Ovary (tissue), 9 donors: ENCODE measurements around the gene TSPAN1. TPM values are rescaled to one million over a fixed set of nuclear protein-coding genes. Genes with fewer than 3 reads are reported as not detected.

Experiments used
- DNase-seq, 5 donors: peaks; one replicate each; pipeline ENCODE4 v3.0.0-alpha.2; 2019 to 2020
- H3K27ac ChIP-seq, 2 donors: fragments of 200-600 bp; one replicate each; pipeline versions ENCODE4 v1.5.1 to v1.8.0; 2019 to 2022
- H3K27me3 ChIP-seq: fragments of 200-600 bp; one replicate; pipeline ENCODE4 v1.8.0; 2022
- H3K36me3 ChIP-seq: fragments of 200-600 bp; sonication (generic); one replicate; pipeline ENCODE4 v1.5.1; 2019
- H3K4me1 ChIP-seq: one replicate; pipeline ENCODE4 v1.8.1; 2013; ENCODE audit warnings: mild to moderate bottlenecking, moderate library complexity; ENCODE audit not compliant: insufficient read depth
- H3K4me3 ChIP-seq: fragments of 200-600 bp; sonication (generic); one replicate; pipeline ENCODE4 v1.5.1; 2017
- H3K9me3 ChIP-seq, 2 donors: fragments of 200-600 bp in 1 of 2; sonication (generic) in 1 of 2; one replicate each; pipeline versions ENCODE4 v1.5.1 to v1.8.1; 2013 to 2019; ENCODE audit warnings: mild to moderate bottlenecking in 1 of 2, moderate library complexity in 1 of 2
- EP300 ChIP-seq: sonication (generic); formaldehyde crosslinking; IDR thresholded peaks from one replicate; pipeline ENCODE4 v1.6.1; 2017; ENCODE audit warnings: antibody characterized with exemption
- POLR2A ChIP-seq: fragments of 450-650 bp; IDR thresholded peaks from one replicate; pipeline ENCODE4 v1.6.1; 2017; ENCODE audit warnings: antibody characterized with exemption, mild to moderate bottlenecking, moderate library complexity
- WGBS, 3 donors: extraction: QIAGEN DNeasy Blood & Tissue Kit in 1 of 3; methylation state at CpG; one replicate each; pipeline versions ENCODE4 v1.1.5 to v1.1.7; 2013 to 2017; 5-methylcytosine and 5-hydroxymethylcytosine counted together
- intact Hi-C, 4 donors: fragments of 100-400 bp; cut with DNase I; formaldehyde crosslinking; loops; one replicate each; pipeline versions ENCODE4 v1.11.0 to v1.15.1; 2022 to 2023
- polyA plus RNA-seq, 2 donors: library from polyadenylated mRNA; stranded (reverse); fragments of 200-250 nt in 1 of 2; fragments of 350-450 nt in 1 of 2; fragmentation: Illumina TruSeq in 1 of 2; extraction: RNeasy Lipid Tissue Mini Kit (QIAGEN cat#74804) in 1 of 2; gene quantifications; one replicate each; pipeline ENCODE4 v1.2.3, GENCODE V29; 2013 to 2014
- total RNA-seq, 7 donors: library from RNA; depleted of rRNA in 2 of 7; stranded (reverse); fragments of >200 nt in 2 of 7; fragmentation: NEBNext Ultra II Directional in 3 of 7; extraction: Animal tissue kit (Norgen Biotek cat#: 25700) in 3 of 7; gene quantifications; one replicate each; pipeline versions ENCODE4 v1.1.0 to v1.2.4, GENCODE V29; 2016 to 2023
- TF ChIP-seq, protein P1 (sequence below), 3 donors: fragments of 450-650 bp in 2 of 3; fragments of 200-600 bp in 1 of 3; IDR thresholded peaks; one replicate each; pipeline versions ENCODE4 v1.5.1 to v1.8.0; 2016 to 2022; ENCODE audit warnings: antibody characterized with exemption in 3 of 3, mild to moderate bottlenecking in 1 of 3
- donor health status: DM: no; HTN: no; CAD: no; lungs with moderate emphysema.
- donor health status: DM: no; HTN: no; CAD: no.
- donor health status: Bipolar disorder and iron deficiency.
- donor health status: DM: yes; HTN: yes; CAD: no.
- donor health status: DM: no; HTN: no; CAD: no.
- donor health status: DM: yes; HTN: yes; CAD: no.

Gene TSPAN1
- total and polyA plus RNA-seq, 9 donors, result 0.18 to 26.9 (median 2.8) TPM

DNA sequence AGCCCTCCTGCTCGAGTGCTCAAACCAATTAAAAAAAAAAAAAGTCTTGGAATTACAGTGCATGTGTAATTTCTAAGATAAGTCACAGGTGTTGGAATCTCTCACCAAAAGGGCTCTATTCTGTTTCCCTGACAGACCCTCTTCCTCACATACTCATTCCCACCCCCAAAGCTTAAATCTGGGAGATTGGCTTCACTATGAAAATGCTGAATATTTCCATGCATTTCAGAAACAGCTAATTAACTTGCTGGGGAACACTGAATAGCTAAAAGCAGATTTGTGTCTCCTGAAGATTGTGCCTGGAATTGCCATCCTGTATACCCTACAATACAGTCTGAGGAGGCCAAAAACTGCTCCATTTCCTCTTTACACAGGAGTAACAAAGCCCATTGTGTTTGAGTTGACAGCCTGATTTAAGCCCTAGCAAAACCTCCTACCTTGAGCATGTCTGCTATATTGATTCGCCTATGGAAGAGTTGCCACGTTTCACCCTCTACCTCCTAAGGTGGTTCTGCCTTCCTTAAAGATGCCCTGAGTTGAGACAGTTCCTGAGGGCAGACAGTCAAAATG is 41.0 kb upstream of the TSPAN1 start:
- no peaks in the 10 kb centered on the region for H3K27me3 ChIP-seq
- H3K4me3 ChIP-seq, result peak overlapping the region; percentile 83
- 52 to 60% (median 58%) methylated on average over 3 of the region's 3 CpGs for WGBS, 3 donors
- no peaks in the 10 kb centered on the region for H3K36me3 ChIP-seq
- DNase-seq, result no peak
- intact Hi-C loops, result no loop called here
- no peak overlapping the region for H3K27ac ChIP-seq
- TF ChIP-seq EP300, result no peak
- no peak for TF ChIP-seq POLR2A
- TF ChIP-seq, protein P1, sequence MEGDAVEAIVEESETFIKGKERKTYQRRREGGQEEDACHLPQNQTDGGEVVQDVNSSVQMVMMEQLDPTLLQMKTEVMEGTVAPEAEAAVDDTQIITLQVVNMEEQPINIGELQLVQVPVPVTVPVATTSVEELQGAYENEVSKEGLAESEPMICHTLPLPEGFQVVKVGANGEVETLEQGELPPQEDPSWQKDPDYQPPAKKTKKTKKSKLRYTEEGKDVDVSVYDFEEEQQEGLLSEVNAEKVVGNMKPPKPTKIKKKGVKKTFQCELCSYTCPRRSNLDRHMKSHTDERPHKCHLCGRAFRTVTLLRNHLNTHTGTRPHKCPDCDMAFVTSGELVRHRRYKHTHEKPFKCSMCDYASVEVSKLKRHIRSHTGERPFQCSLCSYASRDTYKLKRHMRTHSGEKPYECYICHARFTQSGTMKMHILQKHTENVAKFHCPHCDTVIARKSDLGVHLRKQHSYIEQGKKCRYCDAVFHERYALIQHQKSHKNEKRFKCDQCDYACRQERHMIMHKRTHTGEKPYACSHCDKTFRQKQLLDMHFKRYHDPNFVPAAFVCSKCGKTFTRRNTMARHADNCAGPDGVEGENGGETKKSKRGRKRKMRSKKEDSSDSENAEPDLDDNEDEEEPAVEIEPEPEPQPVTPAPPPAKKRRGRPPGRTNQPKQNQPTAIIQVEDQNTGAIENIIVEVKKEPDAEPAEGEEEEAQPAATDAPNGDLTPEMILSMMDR (IDR thresholded peaks at IDR 0.05), result no peak
- H3K9me3 ChIP-seq, result no peaks in the 10 kb centered on the region
- H3K4me1 ChIP-seq, result peaks cover 3% of the 10 kb centered on the region

DNA sequence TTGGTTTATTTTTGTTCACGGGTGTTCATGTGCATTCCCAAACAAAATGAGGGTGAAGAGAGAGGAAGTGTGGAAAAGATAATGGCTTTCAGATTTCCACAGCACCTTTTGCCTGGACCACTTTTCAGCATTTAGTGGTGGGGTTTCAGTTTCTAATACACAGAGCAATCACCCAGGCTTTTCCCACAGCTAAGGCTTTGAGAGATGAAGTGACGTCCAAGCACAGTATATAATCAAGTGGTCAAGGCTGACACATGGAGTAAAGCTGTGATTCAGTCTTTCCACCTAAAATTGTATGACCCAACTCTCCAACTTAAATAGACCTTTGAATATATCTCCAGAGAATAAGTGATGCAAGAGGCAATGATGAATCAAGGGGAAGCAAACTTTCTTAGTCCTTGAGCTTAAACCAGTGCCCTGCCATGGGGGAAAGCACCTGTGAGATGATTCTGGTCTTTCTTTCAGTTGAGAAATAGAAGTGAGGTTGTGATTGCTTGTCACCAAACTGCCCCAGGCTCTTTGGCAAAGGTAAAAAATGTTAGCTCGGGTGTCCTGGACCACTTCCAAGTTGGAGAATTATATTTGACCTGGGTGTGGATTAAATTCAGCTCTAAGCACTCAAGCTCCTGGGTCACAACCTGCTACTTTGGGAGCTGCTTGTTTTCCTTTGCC is 40.1 kb upstream of the TSPAN1 start:
- Histone ChIP-seq H3K36me3 (no peaks in the 10 kb centered on the region), H3K9me3 (no peaks in the 10 kb centered on the region), H3K4me3 (no peak overlapping the region), H3K27ac (no peak overlapping the region), H3K27me3 (no peaks in the 10 kb centered on the region), H3K4me1 (peaks cover 3% of the 10 kb centered on the region)
- no peak for TF ChIP-seq EP300
- TF ChIP-seq, protein P1 (IDR thresholded peaks at IDR 0.05), result no peak
- no peak for TF ChIP-seq POLR2A
- WGBS, 3 donors, result 44 to 53% (median 51%) methylated on average over 3 of the region's 3 CpGs
- intact Hi-C loops, result no loop called here
- no peak for DNase-seq

DNA sequence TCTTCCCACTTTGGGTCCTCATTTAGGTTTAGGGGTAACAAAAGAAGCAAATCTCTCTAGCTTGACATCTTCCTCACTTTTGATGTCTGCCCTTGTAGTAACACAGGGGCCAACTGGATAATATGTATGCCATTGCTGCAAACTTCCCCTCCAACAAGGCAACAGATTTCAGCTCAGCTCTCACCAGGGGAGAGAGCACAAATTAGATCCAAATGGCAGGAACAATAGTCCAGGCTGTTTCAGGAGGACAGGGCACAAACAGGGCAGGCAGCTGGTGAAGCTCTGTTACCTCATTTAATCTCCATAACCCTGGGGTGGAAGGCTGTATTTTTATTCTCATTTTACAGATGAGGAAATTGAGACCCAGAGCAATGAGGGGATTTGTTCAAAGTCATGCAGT is 38.2 kb upstream of the TSPAN1 start:
- TF ChIP-seq, protein P1 (IDR thresholded peaks at IDR 0.05), result no peak
- TF ChIP-seq EP300, result no peak
- TF ChIP-seq POLR2A, result no peak
- H3K4me1 ChIP-seq, result peaks cover 3% of the 10 kb centered on the region
- intact Hi-C loops, result no loop called here
- H3K36me3 ChIP-seq, result no peaks in the 10 kb centered on the region
- H3K9me3 ChIP-seq, result no peaks in the 10 kb centered on the region
- H3K4me3 ChIP-seq, result no peak overlapping the region
- no peak for DNase-seq
- H3K27ac ChIP-seq, result no peak overlapping the region
- no peaks in the 10 kb centered on the region for H3K27me3 ChIP-seq

DNA sequence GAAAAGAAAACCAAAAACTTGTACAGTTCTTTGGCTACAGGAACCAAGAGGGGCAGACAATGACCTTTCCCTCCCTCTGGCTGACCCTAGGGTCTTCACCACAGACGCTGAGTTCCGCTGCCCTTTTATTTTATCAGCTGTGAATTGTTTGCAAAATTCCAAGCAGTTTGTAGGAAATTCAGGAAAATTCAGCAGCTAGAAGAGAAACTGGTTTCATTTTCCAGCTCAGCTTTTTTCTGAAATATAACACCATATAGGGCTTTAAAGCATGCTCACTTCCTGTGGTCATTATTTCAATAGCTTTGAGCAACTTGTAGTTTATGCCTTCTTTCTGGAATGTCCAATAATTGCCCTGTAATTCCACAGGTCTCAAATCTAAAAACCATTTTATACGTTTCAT is 37.0 kb upstream of the TSPAN1 start:
- H3K9me3 ChIP-seq, result no peaks in the 10 kb centered on the region
- H3K36me3 ChIP-seq, result no peaks in the 10 kb centered on the region
- H3K27ac ChIP-seq, result no peak overlapping the region
- WGBS, 3 donors, result 7 to 15% (median 10%) methylated on average over 3 of the region's 3 CpGs
- intact Hi-C loops, result no loop called here
- H3K4me3 ChIP-seq, result no peak overlapping the region
- TF ChIP-seq, protein P1 (IDR thresholded peaks at IDR 0.05), result no peak
- no peak for TF ChIP-seq POLR2A
- no peak for TF ChIP-seq EP300
- H3K4me1 ChIP-seq, result peaks cover 3% of the 10 kb centered on the region
- no peaks in the 10 kb centered on the region for H3K27me3 ChIP-seq
- DNase-seq, result no peak
